Eye (tissue), 1 donor: ENCODE measurements around the gene SFXN4.
"Not testable (repeated sequence)": the region's sequence is repeated elsewhere in the genome, so short reads cannot be mapped to it uniquely, and the experiment has no call there.

Experiments used
- DNase-seq: peaks from one replicate; pipeline ENCODE4 v3.0.0-alpha.2; 2015

Gene SFXN4

DNA sequence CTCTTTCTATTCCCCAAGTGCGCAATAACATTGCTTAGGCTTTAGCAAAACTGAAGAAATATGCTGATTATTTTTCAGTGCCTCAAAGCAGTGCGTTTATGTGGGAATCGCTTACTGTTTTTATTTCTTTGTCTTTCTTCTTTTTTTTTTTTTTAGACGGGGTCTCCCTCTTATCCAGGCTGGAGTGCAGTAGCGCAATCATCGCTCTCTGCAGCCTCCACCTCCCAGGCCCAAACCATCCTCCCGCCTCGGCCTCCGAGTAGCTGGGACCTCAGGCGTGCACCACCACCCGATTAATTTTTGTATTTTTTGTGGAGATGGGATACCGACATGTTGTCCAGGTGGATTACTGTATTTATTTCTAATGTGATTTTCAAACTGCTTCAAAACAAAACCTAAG lies 60.4 kb downstream of the SFXN4 start:
- DNase-seq = peak; percentile 3

DNA sequence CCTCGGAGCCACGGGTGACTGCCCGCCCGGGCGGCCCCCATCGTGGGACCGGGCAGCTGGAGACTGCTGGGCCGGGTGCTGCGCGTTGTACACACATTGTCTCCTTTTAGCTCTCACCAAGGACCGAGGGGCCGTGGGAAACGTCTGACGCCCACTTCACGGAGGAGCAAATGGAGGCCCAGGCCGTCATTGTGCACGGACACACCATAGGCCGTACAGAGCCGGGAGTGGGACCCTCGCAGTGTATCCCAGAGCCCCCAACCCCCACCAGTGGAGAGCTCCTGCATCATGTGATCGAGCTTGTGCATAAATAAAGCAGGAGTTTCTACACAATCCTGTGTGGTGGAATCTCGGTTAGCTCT lies 60.9 kb downstream of the SFXN4 start:
- DNase-seq = peak; percentile 74

GRCh38 chr10:119103903-119104653 lies 61.4 kb downstream of the SFXN4 start, which contains the start of gene DENND10:
TSS of gene DENND10 (plus strand) at chr10:119104113. CDS start at chr10:119104143, 30 bp downstream.
- peak; percentile 91 for DNase-seq

DNA sequence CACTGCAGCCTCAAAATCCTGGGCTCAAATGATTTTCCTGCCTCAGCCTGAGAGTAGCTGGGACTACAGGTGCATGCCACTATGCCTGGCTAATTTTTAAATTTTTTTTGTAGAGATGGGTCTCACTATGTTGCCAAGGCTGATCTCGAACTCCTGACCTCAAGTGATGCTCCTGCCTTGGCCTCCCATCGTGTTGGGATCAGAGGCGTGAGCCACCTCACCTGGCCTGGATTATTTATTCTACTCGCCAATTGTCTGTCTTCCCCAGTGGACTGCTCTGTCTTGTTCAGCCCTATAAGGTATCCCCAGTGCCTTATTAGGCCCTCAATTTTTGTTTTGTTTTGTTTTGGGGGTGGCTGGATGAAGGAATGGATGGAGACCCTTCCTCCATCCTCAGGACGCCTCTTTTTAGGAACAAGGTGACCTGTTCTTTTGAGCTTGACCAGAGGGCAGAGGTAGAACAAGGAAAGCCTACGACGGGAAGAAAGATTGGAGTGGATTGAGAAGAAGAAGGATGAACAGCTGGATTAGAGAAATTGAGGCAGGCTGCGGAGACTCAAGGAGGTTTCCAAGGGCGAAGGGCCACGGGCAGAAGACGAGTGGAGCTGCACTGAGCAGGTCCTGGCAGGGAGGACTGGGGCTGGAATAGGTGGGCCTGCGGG lies 62.1 kb downstream of the SFXN4 start:
- no peak for DNase-seq

- DNase-seq = no peak
These were observed 64.0 kb downstream of the SFXN4 start for GRCh38 chr10:119101366-119102098.

GRCh38 chr10:119100434-119101238 lies 64.9 kb downstream of the SFXN4 start:
- DNase-seq = no peak

- DNase-seq = no peak
These were observed 66.9 kb downstream of the SFXN4 start for GRCh38 chr10:119098576-119098975.

- not testable (repeated sequence) for DNase-seq
These were observed 68.7 kb downstream of the SFXN4 start for GRCh38 chr10:119096641-119097415.

DNA sequence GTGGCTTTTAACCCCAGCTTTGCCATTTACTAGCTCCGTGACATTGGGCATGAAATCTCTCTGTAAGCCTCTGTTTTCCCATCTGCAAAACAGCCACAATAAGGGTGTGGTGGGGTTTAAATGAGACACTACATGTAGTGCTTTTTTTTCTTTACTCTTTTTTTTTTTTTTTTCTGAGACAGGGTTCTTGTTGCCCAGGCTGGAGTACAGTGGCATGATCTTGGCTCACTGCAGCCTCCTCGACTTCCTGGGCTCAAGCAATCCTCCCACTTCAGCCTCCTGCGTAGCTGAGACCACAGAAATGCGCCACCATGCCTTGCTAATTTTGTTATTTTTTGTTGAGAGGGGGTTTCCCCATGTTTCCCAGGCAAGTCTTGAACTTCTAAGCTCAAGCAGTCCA lies 69.9 kb downstream of the SFXN4 start:
- no peak for DNase-seq

DNA sequence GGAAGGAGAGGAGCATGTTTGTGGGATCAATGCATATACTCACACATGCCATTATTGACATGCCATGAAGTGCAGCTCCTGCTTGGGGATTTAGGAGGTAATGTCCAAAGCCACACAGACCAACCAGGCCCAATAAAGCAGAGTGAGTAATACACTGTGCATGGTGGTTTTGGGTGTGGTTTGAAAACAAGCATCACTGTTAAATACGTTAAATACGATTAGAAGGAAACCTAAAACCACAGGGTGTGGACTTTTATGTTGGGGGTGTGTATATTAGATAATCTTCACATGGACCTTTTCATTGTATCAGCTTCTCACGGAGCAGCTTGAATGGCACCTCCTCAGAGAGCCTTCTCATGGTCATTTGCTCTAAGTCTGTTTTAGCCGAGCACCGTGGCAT lies 74.5 kb downstream of the SFXN4 start:
- no peak for DNase-seq
